Muscle layer of duodenum (tissue), 2 donors: ENCODE measurements around the gene POMZP3.
"Not testable (repeated sequence)": the region's sequence is repeated elsewhere in the genome, so short reads cannot be mapped to it uniquely, and the experiment has no call there.

Experiments
- H3K27ac ChIP-seq: one replicate; pipeline ENCODE4 v1.7.0; 2013; ENCODE audit warnings: mild to moderate bottlenecking, low read length
- H3K27me3 ChIP-seq: one replicate; pipeline ENCODE4 v1.7.0; 2013; ENCODE audit warnings: low read depth, mild to moderate bottlenecking, control low read depth, low read length
- H3K36me3 ChIP-seq, 2 donors: one replicate each; pipeline ENCODE4 v1.7.0; 2013; ENCODE audit warnings: low read length in 2 of 2, control low read depth in 1 of 2, mild to moderate bottlenecking in 1 of 2; ENCODE audit not compliant: insufficient read depth in 2 of 2, control insufficient read depth in 1 of 2
- H3K4me1 ChIP-seq, 2 donors: one replicate each; pipeline ENCODE4 v1.7.0; 2013; ENCODE audit warnings: low read length in 2 of 2, mild to moderate bottlenecking in 2 of 2, control low read depth in 1 of 2, moderate library complexity in 1 of 2; ENCODE audit not compliant: insufficient read depth in 2 of 2, control insufficient read depth in 1 of 2
- H3K4me3 ChIP-seq, 2 donors: one replicate each; pipeline ENCODE4 v1.7.0; 2013; ENCODE audit warnings: low read length in 2 of 2, low read depth in 1 of 2, mild to moderate bottlenecking in 1 of 2
- H3K9me3 ChIP-seq, 2 donors: one replicate each; pipeline ENCODE4 v1.7.0; 2013; ENCODE audit warnings: low read length in 2 of 2, control low read depth in 1 of 2, mild to moderate bottlenecking in 1 of 2; ENCODE audit not compliant: control insufficient read depth in 1 of 2
- donor health status: healthy.

Gene POMZP3

DNA sequence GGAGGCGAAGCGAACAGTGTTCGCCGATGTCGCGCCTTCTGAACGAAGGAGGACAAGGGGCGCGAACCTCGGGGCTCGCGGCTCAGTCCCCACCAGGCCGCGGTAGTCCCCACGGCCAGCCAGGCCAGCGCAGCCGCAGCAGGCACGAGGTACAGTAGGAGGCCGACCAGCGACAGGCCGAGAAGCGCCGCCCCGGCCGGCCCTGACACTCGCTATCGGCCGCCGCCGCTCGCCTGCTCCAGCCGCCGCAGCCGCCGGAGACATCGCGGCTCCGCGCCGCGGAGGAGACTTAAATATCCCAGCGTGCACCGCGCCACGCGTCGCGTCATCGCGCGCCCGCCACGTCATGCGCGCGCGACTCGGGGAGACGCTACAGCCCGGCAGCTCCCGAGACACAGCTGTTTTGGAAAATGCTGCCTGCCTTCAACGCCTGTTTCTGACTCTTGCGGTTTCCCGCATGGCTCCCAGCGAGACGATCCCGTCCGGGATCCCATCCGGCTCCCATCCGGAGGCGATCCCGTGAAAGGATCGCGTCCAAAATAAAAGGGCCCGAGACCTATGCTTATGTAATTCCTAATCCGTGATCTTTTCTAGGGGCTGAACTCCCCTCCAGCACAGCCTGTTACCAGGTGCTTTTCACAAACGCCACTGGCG, at the start of gene POMZP3:
TSS of gene POMZP3 (minus strand) at position 291 of the 654 bp plus-strand sequence. CDS start 1,215 bp downstream, outside the sequence.
- H3K4me3 ChIP-seq, result peak within 1 kb of the TSS; percentile 37 to 53
- not testable (repeated sequence) for H3K27me3 ChIP-seq, H3K36me3 ChIP-seq, H3K4me1 ChIP-seq, H3K9me3 ChIP-seq
- H3K27ac ChIP-seq, result peak within 1 kb of the TSS; percentile 67

DNA sequence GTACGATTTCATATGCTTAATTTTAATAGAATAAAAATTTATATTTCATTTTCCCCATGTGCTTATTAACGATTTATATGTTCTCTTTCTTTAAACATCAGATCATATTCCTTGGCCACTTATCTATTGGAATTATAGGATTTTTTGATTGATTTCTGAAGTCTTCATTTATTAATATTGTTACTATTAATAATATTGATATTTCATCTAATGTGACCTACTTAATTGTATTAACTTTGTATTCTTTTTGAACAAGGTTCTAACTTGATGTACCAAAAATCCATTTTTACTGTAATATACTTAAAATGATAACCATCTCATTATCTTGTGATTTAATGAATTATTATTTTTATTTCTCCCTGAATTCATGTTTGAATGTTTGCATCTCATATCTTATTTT, 48.7 kb upstream of the POMZP3 start:
- not testable (repeated sequence) for H3K4me3 ChIP-seq, H3K4me1 ChIP-seq, H3K36me3 ChIP-seq, H3K27me3 ChIP-seq, H3K27ac ChIP-seq, H3K9me3 ChIP-seq

DNA sequence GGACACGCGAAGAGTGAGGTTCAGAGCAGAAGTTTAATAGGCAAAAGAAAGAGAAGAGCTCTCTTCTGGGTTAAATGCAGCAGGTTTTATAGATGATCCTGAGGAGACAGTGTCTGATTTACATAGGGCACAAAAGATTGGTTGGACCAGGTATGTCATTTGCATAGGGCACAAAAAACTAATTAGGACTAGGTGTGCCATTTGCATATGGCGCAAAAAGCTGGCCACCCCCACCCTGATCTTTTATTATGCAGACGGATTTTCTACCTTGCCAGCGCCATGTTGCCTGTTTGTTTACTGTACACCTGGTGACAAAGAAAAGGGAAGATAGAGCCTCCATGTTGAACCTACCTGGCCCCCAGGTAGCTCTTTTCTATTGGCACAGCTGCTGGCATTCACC, 46.3 kb upstream of the POMZP3 start:
- not testable (repeated sequence) for H3K9me3 ChIP-seq, H3K27me3 ChIP-seq, H3K27ac ChIP-seq, H3K36me3 ChIP-seq, H3K4me3 ChIP-seq, H3K4me1 ChIP-seq

DNA sequence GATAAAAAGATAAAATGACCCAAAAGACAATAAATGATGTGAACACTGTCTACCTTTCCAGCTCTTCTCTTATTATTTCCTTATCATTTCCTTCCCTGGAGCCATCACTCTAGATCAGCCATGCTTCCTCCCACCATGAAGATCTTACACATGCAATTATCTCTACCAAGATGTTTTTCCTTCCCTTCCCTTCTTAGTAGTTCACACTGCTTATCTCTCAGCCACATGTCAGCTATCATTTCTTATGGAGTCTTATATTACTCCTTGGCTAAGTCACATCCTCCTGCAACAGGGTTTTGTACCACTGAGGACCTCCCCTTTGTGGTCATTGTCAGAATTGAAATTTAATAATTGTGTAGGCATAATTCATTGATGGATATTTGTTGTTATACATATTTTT, 32.1 kb upstream of the POMZP3 start:
- H3K36me3 ChIP-seq, H3K27me3 ChIP-seq, H3K4me1 ChIP-seq, H3K27ac ChIP-seq, H3K9me3 ChIP-seq, H3K4me3 ChIP-seq: not testable (repeated sequence)

DNA sequence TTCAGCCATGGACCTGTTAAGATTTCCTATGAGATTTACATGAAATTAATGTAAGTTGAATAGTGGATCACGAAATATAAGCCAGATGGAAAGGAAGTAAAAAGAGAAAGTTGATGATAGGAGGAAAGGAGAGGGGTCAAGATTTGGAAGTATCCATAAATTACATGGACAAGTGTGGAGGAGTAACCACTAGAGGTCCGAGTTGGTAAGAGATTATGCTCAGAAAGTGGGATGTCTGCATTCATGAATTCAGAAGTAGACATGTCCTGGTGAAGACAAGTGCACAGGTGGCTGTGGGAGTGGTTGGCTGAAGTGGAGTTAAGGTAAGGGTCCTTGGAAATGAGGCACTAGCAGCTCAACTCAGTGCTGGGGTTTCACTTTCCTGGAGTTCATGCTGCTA, 29.3 kb upstream of the POMZP3 start:
- H3K4me3 ChIP-seq, H3K4me1 ChIP-seq, H3K27ac ChIP-seq, H3K36me3 ChIP-seq, H3K9me3 ChIP-seq, H3K27me3 ChIP-seq: not testable (repeated sequence)

DNA sequence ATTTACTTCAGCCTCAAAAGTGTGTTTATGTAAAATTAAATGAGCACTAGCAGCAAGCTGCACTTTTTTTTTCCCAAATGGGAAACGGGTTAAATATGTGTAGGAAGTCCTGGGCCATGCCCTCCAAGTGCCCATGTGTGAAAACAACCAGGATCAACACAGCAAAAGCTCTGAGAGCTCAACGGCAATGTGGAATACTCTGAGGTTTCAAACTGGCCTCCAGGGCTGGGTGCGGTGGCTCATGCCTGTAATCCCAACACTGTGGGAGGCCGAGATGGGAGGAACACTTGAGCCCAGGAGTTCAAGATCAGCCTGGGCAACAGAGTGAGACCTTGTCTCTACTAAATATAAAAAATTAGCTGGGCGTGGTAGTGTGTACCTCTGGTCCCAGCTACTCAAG, 15.5 kb upstream of the POMZP3 start:
- H3K27ac ChIP-seq, result not testable (repeated sequence)

DNA sequence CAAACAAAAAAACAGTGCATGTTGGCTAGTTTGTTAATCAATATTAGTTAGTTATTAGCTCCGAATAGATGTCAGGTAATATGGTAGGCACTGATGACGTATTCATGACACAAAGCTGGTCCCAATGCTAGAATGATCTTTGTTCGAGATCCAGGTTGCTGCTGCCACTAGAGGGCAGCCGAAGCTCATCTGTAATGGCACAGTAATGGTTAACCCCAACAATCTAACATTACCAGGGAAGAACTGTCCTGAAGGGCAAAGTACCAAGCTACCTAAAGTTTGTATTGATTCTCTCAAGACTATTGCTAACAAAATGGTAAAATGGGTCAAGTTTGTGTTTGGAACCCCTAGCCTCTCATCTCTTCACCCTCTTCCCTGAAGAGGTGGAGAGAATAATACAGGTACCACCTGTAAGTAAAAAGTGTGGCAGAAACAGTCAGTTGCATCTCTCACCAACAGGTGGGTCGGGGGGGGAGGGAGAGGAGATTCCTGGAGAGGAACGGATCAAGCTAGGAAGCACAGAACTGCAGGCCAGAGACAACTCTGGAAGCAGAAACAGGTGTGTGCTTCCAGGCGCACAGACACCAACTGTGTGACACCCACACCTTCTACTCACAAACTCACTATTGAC, 10.1 kb upstream of the POMZP3 start:
- not testable (repeated sequence) for H3K4me1 ChIP-seq, H3K27ac ChIP-seq, H3K36me3 ChIP-seq, H3K27me3 ChIP-seq, H3K4me3 ChIP-seq, H3K9me3 ChIP-seq

More for the DNA sequence above, 15.5 kb upstream of the POMZP3 start:
- H3K36me3 ChIP-seq, H3K27me3 ChIP-seq, H3K4me3 ChIP-seq, H3K4me1 ChIP-seq, H3K9me3 ChIP-seq: not testable (repeated sequence)

DNA sequence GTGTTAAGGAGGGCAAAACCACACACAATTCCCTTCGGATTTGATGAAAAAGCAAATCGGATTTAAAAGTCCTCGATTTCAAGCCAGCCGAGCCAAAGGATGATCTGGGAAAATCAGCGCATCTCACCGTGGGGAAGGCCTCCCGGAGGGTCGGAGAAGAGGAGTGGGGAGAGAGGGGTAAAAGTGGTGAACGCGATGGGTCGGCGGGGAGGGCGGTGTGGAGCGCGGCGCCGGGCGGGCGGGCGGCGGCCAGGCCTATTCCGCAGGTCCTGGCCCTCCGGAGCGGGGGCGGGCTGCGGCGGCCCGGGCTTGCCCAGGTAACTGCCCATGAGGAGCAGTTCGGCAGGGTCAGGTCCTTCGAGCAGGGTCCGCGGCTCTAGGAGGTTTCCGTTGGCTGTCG, 498 bp downstream of the POMZP3 start:
- H3K27me3 ChIP-seq, H3K4me1 ChIP-seq, H3K36me3 ChIP-seq, H3K9me3 ChIP-seq, H3K27ac ChIP-seq: not testable (repeated sequence)
- H3K4me3 ChIP-seq, result peak overlapping the region in 1 of 2 donors; percentile 53

DNA sequence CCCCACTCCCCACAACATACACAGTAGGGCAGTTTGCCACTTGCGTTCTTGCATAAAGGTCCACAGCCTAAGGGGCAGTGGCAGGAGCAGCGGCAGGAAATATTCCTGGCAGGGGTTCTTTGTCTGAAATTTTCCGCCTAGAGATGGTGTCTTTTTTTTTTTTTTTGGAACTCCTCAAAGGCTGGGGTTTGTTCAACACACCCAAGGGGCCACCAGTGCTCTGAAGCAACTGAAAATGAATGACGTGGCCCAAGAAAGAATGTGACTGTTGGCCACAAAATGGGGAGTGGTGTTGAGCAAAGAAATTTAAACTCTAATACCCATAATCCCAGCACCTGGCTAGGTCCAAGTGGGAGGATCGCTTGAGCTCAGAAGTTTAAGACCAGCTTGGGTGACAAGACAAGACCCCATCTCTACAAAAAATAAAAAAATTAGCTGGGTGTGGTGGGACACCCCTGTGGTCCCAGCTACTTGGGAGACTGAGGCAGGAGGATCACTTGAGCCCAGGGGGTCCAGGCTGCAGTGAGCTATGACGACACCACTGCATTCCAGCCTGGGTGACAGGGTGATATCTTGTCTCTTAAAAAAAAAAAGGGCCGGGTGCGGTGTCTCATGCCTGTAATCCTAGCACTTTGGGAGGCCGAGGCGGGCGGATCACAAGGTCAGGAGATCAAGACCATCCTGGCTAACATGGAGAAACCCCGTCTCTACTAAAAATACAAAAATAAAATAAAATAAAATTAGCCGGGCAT, 7.5 kb downstream of the POMZP3 start:
- H3K4me3 ChIP-seq, H3K4me1 ChIP-seq, H3K9me3 ChIP-seq, H3K36me3 ChIP-seq, H3K27ac ChIP-seq, H3K27me3 ChIP-seq: not testable (repeated sequence)

DNA sequence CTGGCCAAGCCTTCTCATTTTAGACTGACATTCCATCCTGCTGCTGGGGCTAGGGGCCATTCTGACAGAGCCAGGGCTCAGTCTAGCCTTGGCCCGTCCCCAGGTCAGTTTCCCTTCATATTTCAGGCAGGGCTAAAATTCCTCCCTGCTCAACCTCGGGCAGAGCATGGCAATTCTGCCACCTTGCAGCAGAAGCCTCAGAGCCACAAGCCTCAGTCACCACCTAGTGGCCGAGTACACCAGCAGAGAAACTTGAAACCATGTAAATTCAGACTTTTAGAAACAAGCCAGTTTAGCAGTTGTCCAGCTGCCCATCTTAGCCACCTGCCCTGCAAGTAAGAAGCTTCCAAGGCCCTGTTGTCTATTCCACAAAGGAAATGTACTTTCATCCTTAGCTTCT, 13.3 kb downstream of the POMZP3 start:
- H3K4me1 ChIP-seq, H3K4me3 ChIP-seq, H3K27me3 ChIP-seq, H3K36me3 ChIP-seq, H3K9me3 ChIP-seq, H3K27ac ChIP-seq: not testable (repeated sequence)

DNA sequence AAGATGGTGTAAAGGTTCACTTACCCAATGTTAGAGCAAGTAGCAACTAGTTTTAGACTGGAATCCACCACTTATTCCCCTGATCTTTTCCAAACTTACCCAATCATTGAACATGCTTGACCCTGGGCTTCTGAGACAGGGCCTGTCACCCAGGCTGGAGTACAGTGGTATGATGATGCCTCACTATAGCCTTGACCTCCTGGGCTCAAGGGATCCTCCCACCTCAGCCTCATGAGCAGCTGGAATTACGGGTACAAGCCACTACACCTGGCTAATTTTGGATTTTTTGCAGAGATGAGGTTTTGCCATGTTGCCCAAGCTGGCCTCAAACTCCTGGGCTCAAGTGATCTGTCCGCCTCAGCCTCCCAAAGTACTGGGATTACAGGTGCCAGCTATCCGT, 14.8 kb downstream of the POMZP3 start:
- not testable (repeated sequence) for H3K27me3 ChIP-seq, H3K27ac ChIP-seq, H3K4me1 ChIP-seq, H3K36me3 ChIP-seq, H3K9me3 ChIP-seq, H3K4me3 ChIP-seq

DNA sequence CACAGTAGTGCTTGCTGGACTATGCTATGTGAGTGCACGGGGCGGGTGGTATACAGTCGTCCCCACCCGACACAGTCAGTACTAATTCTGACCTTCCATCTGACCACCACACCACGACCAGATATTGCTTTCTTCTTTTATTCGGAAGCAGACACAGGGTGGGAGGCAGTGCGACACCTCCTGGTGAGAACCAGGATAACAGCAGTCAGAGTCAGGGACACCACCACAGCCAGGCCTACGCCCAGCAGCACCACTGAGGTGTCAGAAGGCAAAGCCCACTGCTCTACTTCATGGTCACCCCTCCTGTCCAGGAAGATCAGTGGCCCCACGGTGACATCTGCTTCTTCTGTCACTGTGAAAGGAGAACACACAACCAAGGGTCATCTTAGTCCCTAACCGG, 17.2 kb downstream of the POMZP3 start:
- H3K9me3 ChIP-seq, H3K4me3 ChIP-seq, H3K36me3 ChIP-seq, H3K4me1 ChIP-seq, H3K27me3 ChIP-seq, H3K27ac ChIP-seq: not testable (repeated sequence)
